ENCODE measurements around the gene CARD11. TPM values are rescaled to one million over a fixed set of nuclear protein-coding genes. Genes with fewer than 3 reads are reported as not detected.
"Not testable (repeated sequence)": the region's sequence is repeated elsewhere in the genome, so short reads cannot be mapped to it uniquely, and the experiment has no call there.

CARD11 gene
- total RNA-seq, 3 donors from 2014 or later, result 0.80 to 2.9 (median 2.0) TPM

DNA sequence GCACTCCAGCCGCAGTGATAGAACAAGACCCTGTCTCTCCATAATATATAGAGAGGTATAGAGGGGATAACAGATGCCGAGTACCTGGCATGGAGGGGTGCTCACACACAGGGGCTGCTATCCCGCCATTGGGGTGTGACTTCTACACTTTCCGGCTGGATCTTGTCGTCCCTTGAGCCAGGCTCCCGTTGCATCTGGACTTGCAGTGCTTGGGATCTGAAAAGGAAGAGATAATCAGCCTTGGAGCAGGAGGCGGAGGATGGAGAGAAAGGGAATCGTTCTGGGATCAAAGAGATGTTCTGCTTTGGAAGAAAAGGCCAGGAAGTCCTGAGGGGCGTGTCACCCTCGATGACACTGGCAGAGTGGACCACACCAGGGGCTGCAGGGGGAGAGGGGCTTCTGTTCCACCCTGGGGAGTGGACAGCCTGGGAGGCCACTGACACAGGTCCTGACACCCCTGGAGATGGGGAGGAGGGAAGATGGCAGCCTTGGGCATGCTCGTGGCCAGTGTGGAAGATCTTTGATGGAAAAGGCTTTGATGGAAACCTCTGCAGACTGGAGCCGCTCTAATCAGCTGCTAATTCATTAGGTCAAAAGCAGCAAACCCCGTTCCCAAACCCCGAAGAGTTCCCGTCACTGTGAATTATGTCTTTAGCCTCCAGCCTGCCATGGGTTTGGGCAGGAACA is 85.1 kb downstream of the CARD11 start:
- TF ChIP-seq, protein P1, sequence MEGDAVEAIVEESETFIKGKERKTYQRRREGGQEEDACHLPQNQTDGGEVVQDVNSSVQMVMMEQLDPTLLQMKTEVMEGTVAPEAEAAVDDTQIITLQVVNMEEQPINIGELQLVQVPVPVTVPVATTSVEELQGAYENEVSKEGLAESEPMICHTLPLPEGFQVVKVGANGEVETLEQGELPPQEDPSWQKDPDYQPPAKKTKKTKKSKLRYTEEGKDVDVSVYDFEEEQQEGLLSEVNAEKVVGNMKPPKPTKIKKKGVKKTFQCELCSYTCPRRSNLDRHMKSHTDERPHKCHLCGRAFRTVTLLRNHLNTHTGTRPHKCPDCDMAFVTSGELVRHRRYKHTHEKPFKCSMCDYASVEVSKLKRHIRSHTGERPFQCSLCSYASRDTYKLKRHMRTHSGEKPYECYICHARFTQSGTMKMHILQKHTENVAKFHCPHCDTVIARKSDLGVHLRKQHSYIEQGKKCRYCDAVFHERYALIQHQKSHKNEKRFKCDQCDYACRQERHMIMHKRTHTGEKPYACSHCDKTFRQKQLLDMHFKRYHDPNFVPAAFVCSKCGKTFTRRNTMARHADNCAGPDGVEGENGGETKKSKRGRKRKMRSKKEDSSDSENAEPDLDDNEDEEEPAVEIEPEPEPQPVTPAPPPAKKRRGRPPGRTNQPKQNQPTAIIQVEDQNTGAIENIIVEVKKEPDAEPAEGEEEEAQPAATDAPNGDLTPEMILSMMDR (IDR thresholded peaks at IDR 0.05), result no peak
- TF ChIP-seq POLR2AphosphoS5 (IDR thresholded peaks at IDR 0.05) (no peak), POLR2A (IDR thresholded peaks at IDR 0.05) (no peak)
- intact Hi-C loops (cut with DNase I; ENCODE audit: low total_unique reads), result no loop called here

DNA sequence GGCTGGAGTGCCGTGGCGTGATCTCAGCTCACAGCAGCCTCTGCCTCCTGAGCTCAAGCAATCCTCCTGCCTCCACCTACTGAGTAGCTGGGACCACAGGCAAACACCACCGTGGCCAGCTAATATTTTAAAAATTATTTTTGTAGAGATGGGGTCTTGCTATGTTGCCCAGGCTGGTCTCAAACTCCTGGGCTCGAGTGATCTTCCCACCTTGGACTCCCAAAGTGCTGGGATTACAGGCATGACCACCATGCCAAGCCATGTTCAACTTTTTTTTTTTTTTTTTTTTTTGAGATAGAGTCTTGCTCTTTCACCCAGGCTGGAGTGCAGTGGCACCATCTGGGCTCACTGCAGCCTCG is 86.3 kb downstream of the CARD11 start:
- H3K36me3 ChIP-seq; H3K4me3 ChIP-seq; H3K4me1 ChIP-seq; DNase-seq (ENCODE audit: low spot score in 2 of 2); H3K27ac ChIP-seq; H3K27me3 ChIP-seq; intact Hi-C loops (cut with DNase I; ENCODE audit: low total_unique reads); H3K9me3 ChIP-seq: not testable (repeated sequence)

More for the DNA sequence above, 85.1 kb downstream of the CARD11 start:
- H3K27ac ChIP-seq, result no peak overlapping the region
- H3K4me3 ChIP-seq, result no peak overlapping the region
- H3K27me3 ChIP-seq, result no peaks in the 10 kb centered on the region
- peak in 1 of 2 donors; percentile 40 for DNase-seq (ENCODE audit: low spot score in 2 of 2)
- no peaks in the 10 kb centered on the region for H3K4me1 ChIP-seq
- no peaks in the 10 kb centered on the region for H3K36me3 ChIP-seq
- peaks cover 0 to 1% of the 10 kb centered on the region in 2 donors for H3K9me3 ChIP-seq

DNA sequence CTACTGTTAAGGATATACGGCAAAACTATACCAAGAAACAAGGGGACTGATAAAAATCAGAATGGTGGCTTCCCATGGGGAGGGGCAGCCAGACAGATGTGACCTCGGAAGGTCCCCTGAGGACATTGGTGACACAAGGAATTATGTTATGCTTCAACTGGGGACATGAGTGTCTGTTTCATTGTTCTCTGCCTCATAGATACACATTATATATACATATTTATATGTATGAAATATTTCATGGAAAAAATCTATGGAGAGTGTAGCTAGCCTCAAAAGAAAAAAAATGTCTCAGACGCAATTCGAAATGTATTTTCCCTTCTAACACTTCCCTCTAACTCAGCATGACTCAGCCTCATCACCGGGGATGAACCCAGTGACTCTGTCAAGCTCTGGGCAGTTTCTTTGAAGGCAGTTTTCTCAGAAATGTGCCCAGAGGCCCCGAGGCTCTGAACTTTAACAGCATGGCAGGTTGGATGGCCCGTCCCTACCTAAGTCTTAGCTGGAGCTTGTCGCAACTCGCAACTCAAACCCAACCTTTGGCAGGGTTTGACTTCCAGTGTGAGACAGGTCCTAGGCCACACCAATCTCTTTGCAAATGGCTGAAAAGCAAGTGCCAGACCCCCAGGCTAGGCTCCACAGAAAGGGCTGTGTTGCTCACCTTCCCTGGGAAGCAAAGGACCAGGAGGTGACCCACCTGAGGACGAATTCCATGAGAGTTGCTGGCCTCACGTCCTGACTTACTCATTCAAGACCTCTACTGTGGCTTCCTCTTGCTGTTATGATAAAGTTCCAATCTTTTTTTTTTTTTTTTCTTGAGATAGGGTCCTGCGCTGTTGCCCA is 86.9 kb downstream of the CARD11 start:
- Histone ChIP-seq H3K4me3 (no peak overlapping the region), H3K36me3 (no peaks in the 10 kb centered on the region), H3K9me3 (no peaks in the 10 kb centered on the region), H3K4me1 (no peaks in the 10 kb centered on the region), H3K27me3 (no peaks in the 10 kb centered on the region), H3K27ac (no peak overlapping the region)
- peak; percentile 22 to 25 for DNase-seq (ENCODE audit: low spot score in 2 of 2)
- TF ChIP-seq, protein P1 (IDR thresholded peaks at IDR 0.05), result no peak
- no peak for TF ChIP-seq POLR2A (IDR thresholded peaks at IDR 0.05)
- TF ChIP-seq POLR2AphosphoS5 (IDR thresholded peaks at IDR 0.05), result no peak
- intact Hi-C loops (cut with DNase I; ENCODE audit: low total_unique reads), result no loop called here

GRCh38 chr7:2956076-2956475 is 87.6 kb downstream of the CARD11 start:
- Histone ChIP-seq H3K4me1 (no peaks in the 10 kb centered on the region), H3K36me3 (no peaks in the 10 kb centered on the region), H3K27ac (no peak overlapping the region), H3K27me3 (no peaks in the 10 kb centered on the region), H3K9me3 (no peaks in the 10 kb centered on the region), H3K4me3 (no peak overlapping the region)
- peak in 1 of 2 donors; percentile 20 for DNase-seq (ENCODE audit: low spot score in 2 of 2)
- intact Hi-C loops (cut with DNase I; ENCODE audit: low total_unique reads), result no loop called here
- TF ChIP-seq POLR2A (IDR thresholded peaks at IDR 0.05) (no peak), POLR2AphosphoS5 (IDR thresholded peaks at IDR 0.05) (no peak)
- TF ChIP-seq, protein P1 (IDR thresholded peaks at IDR 0.05), result no peak

- TF ChIP-seq POLR2A (IDR thresholded peaks at IDR 0.05) (no peak), POLR2AphosphoS5 (IDR thresholded peaks at IDR 0.05) (no peak)
- TF ChIP-seq, protein P1 (IDR thresholded peaks at IDR 0.05), result no peak
- no peak overlapping the region for H3K4me3 ChIP-seq
- DNase-seq (ENCODE audit: low spot score in 2 of 2), result no peak
- H3K27me3 ChIP-seq, result no peaks in the 10 kb centered on the region
- no peak overlapping the region for H3K27ac ChIP-seq
- no peaks in the 10 kb centered on the region for H3K36me3 ChIP-seq
- no peaks in the 10 kb centered on the region for H3K9me3 ChIP-seq
- H3K4me1 ChIP-seq, result no peaks in the 10 kb centered on the region
- intact Hi-C loops (cut with DNase I; ENCODE audit: low total_unique reads), result no loop called here
Observed at GRCh38 chr7:2955269-2955668, 88.4 kb downstream of the CARD11 start.
